ENCODE measurements around the gene SLC6A20.

DNA sequence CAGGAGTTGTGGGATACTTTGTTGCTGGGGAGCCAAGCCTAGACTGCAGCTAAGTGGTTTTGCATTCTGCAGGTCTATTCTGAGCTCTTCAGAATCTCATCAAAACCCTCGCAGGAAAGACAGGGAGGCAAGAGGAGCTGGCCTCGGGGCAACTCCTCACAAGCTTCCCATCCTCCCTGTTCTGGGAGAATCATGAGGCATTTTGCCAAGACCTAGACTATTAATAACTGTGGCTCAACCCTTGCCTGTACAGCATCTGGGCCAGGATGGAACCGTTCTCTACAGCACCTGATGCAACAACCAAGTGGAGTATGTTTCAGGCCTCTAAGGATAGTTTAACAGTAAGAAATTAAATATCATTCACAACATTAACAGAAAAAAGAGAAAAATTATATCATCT is 20.2 kb upstream of the SLC6A20 start:
- TF ChIP-seq CTCF (IDR thresholded peaks at IDR 0.05) (no peak), POLR2A (IDR thresholded peaks at IDR 0.05) (no peak)
